OCI-LY3 (cell line): ENCODE results near the gene C2orf76.

ENCODE experiments used
- H2AFZ ChIP-seq: fragments of 200-600, 300-600 bp; shearing (Covaris generic); 2 replicates; pipeline ENCODE4 v1.6.0; 2014; ENCODE audit warnings: antibody characterized with exemption, low read depth, low read length
- H3K27ac ChIP-seq: fragments of 200-600, 300-600 bp; sonication (generic); 2 replicates; pipeline ENCODE4 v1.5.1; 2014; ENCODE audit warnings: mild to moderate bottlenecking, low read length, moderate library complexity, mixed read lengths
- H3K27me3 ChIP-seq: fragments of 200-600, 300-600 bp; sonication (generic); 2 replicates; pipeline ENCODE4 v1.6.1; 2014; ENCODE audit warnings: low read depth, low read length, mixed read lengths
- H3K36me3 ChIP-seq: fragments of 200-600, 300-600 bp; sonication (generic); replicated peaks from 2 replicates; pipeline ENCODE3; 2014; ENCODE audit warnings: low read depth, low read length, mixed read lengths
- H3K4me1 ChIP-seq: fragments of 300-600, 200-600 bp; sonication (generic); 2 replicates; pipeline ENCODE4 v1.6.1; 2014; ENCODE audit warnings: low read length, mixed read lengths
- H3K4me2 ChIP-seq: fragments of 200-600, 300-600 bp; sonication (generic); 2 replicates; pipeline ENCODE4 v1.6.1; 2014; ENCODE audit warnings: low read length, mixed read lengths
- H3K4me3 ChIP-seq: fragments of 300-600, 200-600 bp; sonication (generic); 2 replicates; pipeline ENCODE4 v1.5.1; 2014; ENCODE audit warnings: antibody characterized with exemption, mild to moderate bottlenecking, low read length, moderate library complexity
- H3K79me2 ChIP-seq: fragments of 300-600, 200-600 bp; shearing (Covaris generic); 2 replicates; pipeline ENCODE4 v1.6.1; 2014; ENCODE audit warnings: mild to moderate bottlenecking, low read length, mixed read lengths
- H3K9ac ChIP-seq: fragments of 300-600, 200-600 bp; shearing (Covaris generic); 2 replicates; pipeline ENCODE4 v1.6.0; 2014; ENCODE audit warnings: mild to moderate bottlenecking, low read length, moderate library complexity
- H3K9me3 ChIP-seq: fragments of 200-600, 300-600 bp; shearing (Covaris generic); 2 replicates; pipeline ENCODE4 v1.6.1; 2014; ENCODE audit warnings: low read length, mixed read lengths; ENCODE audit not compliant: insufficient read depth
- H4K20me1 ChIP-seq: fragments of 200-600, 300-600 bp; sonication (generic); 2 replicates; pipeline ENCODE4 v1.6.1; 2016; ENCODE audit warnings: low read length, mixed read lengths; ENCODE audit not compliant: insufficient read depth
- CTCF ChIP-seq: fragments of 200-600, 300-600 bp; sonication (generic); IDR thresholded peaks from 2 replicates; pipeline ENCODE4 v1.5.1; 2014; ENCODE audit warnings: antibody characterized with exemption, low read length, low read depth
- EZH2phosphoT487 ChIP-seq: fragments of 200-600 bp; shearing (Covaris generic); IDR thresholded peaks from 2 replicates; pipeline ENCODE4 v1.6.1; 2018; ENCODE audit warnings: antibody characterized with exemption, mixed run types, low read depth

The C2orf76 gene

GRCh38 chr2:119255760-119256581 lies 110.7 kb downstream of the C2orf76 start:
- no peak overlapping the region for H3K9ac ChIP-seq
- H4K20me1 ChIP-seq: no peaks in the 10 kb centered on the region
- H3K27me3 ChIP-seq: no peaks in the 10 kb centered on the region
- H2AFZ ChIP-seq: no peak overlapping the region
- TF ChIP-seq EZH2phosphoT487 (no peak), CTCF (no peak)
- H3K4me1 ChIP-seq: no peaks in the 10 kb centered on the region
- H3K79me2 ChIP-seq: no peaks in the 10 kb centered on the region
- no peaks in the 10 kb centered on the region for H3K36me3 ChIP-seq
- no peaks in the 10 kb centered on the region for H3K9me3 ChIP-seq
- no peak overlapping the region for H3K4me3 ChIP-seq
- H3K27ac ChIP-seq: no peak overlapping the region
- no peak overlapping the region for H3K4me2 ChIP-seq

- no peaks in the 10 kb centered on the region for H3K27me3 ChIP-seq
- H3K27ac ChIP-seq: no peak overlapping the region
- H3K4me1 ChIP-seq: no peaks in the 10 kb centered on the region
- no peaks in the 10 kb centered on the region for H3K79me2 ChIP-seq
- H3K9me3 ChIP-seq: no peaks in the 10 kb centered on the region
- H3K9ac ChIP-seq: no peak overlapping the region
- H2AFZ ChIP-seq: no peak overlapping the region
- H3K4me2 ChIP-seq: no peak overlapping the region
- no peak overlapping the region for H3K4me3 ChIP-seq
- no peak for TF ChIP-seq CTCF
- no peak for TF ChIP-seq EZH2phosphoT487
- H3K36me3 ChIP-seq: no peaks in the 10 kb centered on the region
- no peaks in the 10 kb centered on the region for H4K20me1 ChIP-seq
These were observed 112.0 kb downstream of the C2orf76 start for GRCh38 chr2:119254601-119255080.

GRCh38 chr2:119253760-119254600 lies 112.7 kb downstream of the C2orf76 start:
- Histone ChIP-seq H3K4me3 (no peak overlapping the region), H3K9ac (no peak overlapping the region), H3K79me2 (no peaks in the 10 kb centered on the region), H2AFZ (no peak overlapping the region), H3K36me3 (no peaks in the 10 kb centered on the region), H3K27ac (no peak overlapping the region), H3K4me1 (no peaks in the 10 kb centered on the region), H3K9me3 (no peaks in the 10 kb centered on the region), H3K4me2 (no peak overlapping the region), H3K27me3 (no peaks in the 10 kb centered on the region), H4K20me1 (no peaks in the 10 kb centered on the region)
- TF ChIP-seq CTCF: no peak
- no peak for TF ChIP-seq EZH2phosphoT487

GRCh38 chr2:119253114-119253702 lies 113.4 kb downstream of the C2orf76 start:
- Histone ChIP-seq H3K36me3 (no peaks in the 10 kb centered on the region), H3K9ac (no peak overlapping the region), H2AFZ (no peak overlapping the region), H3K27me3 (no peaks in the 10 kb centered on the region), H3K4me1 (no peaks in the 10 kb centered on the region), H3K79me2 (no peaks in the 10 kb centered on the region), H3K4me3 (no peak overlapping the region), H3K4me2 (no peak overlapping the region), H4K20me1 (no peaks in the 10 kb centered on the region), H3K27ac (no peak overlapping the region), H3K9me3 (no peaks in the 10 kb centered on the region)
- TF ChIP-seq EZH2phosphoT487 (no peak), CTCF (no peak)
